Measurements from ENCODE around the gene SLC25A26.

SLC25A26 gene

DNA sequence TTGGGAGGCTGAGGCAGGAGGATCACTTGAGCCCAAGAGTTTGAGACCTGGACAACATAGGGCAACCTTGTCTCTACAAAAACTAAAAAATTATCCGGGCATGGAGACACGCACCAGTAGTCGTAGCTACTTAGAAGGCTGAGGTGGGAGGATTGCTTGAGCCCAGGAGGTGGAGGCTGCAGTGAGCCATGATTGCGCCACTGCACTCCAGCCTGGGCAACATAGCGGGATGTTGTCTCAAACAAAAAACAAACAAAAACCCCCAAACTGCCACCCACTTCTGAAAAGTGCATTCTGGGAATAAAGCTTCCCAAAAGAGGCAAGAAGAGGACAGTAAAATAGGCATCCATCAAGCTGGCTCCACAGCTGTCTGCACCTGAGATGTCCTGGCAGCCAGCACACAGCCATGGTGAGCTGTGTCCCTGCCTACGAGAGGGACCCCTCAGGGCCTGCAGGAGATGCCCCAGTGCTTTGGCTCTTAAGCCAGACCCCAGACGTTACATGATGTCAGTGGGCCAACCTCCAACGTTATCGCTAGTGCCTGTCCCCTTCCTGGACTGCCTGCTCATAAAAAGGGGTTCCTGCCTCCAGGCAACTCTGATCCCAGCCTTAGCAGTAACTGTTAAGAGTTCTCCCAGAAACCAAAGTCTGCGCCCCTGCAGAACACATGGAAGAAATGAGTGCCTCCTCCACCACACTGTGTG is 178.9 kb downstream of the SLC25A26 start:
- no peak for DNase-seq

DNA sequence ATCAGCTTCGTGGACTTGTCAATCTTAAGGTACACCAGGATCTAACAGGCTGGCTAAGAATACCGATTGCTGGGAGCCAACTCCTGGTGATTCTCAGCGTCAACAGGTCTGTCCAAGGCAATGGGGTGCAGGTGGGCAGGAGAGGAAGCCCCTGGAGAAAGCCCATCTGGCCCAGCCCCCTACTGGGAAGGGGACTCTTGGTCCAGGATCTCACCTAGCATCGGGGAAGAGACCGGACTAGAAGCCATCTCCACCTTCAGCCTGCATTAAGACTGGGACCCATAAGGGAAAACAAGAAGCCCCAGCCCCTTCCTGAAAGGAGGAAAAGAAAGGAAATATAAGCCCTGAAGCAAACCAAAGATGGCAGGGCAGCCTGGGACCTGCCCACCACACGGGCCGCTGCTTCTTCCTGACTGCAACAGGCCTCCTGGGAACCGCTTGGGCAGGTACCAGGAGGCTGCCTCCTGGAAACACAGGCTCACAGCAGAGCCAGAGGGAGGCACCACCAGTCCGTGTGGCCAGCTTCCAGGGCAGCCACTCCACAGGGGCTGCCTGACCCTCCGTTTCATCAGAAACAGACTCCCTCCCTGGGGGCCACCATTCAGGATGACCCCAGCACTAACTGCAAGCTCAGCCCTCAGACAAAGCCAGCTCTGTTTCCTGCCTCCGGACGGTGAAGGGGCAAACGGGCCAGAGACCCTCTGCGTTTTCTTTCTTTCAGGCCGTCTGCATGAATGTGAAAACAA is 179.8 kb downstream of the SLC25A26 start:
- DNase-seq: no peak

GRCh38 chr3:66401157-66401550 is 180.4 kb downstream of the SLC25A26 start:
- no peak for DNase-seq

- no peak for DNase-seq
Measured at GRCh38 chr3:66401675-66402491, 181.1 kb downstream of the SLC25A26 start.

DNA sequence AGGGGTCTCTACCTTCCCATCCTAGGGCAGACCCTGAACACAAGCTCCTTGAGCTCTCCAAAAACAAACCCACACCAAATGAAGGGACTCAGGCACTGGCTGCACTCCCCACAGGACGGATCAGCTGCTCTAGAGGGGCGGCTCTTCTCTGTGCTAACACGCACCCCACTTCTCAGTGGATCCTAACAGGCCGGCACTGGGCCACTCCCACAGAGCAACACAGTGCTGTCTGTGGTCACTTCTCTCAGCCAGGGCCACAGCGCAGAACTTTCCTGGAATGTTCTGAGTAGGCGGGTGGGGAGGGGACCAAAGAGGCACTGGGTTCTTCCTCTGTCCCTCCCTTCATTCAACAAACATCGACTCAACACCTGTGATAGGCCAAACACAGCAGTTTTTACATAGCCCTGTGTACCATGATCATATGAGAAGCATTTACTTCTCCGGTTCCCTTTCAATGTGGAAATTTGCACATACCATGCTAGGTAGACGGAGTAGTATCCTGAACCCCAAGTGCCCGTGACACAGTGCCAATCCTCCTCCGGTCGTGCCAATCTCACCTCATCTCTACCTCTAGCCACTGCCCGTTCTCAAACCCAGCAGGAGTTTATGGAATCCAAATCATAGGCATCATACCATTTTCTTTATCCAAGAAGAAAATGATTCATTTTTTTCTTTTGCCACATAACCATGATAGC is 181.9 kb downstream of the SLC25A26 start:
- no peak for DNase-seq

DNA sequence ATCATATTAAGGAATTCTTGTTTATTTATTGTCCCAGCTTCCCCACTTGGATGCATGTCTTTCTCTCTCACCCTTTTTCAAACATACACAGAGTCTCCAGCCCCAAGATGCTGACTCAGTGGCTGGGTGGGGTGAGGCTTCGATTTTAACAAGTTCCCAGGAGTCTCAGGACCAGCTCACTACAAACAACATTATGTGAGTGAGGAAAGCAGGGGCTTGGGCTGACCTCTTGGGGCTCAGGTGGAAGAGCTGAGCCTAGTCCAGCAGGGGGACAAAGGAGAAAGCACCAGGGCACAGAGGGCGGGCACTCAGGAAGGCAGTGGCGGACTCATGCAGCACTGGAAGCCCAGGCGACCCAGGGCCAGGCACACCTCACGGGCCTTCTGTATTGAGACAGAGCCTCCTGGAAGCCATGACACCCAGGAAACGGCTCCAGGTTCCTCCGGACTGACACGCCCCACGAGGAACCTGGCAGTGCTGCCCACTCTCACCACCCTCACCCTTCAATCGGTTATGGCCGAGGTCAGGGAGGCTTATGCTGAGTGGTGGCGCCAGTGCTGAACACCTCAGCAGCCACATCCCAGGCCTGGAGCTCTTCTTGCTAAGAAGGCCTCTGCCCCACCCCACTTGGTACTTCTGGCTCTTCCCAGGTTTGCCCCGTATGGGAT is 182.7 kb downstream of the SLC25A26 start:
- no peak for DNase-seq

DNA sequence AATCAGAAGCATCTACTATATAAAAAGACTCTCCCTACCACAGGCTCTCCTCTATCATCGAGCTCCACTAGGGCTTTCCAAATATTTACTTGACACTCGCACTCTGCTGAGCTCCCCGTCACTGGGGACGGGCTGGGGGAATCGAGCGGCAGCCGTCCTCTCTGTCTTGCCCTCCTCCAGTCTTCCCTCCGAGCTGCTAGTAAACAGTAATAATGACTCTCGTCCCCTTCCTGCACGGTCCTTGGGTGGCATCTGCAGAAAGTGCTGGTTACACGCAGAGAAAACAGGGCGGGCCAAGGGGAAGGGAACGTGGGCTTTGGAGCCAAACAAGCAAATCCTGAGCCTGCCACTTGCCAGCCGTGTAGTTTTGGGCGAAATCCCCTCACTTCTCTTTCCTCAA is 183.4 kb downstream of the SLC25A26 start:
- no peak for DNase-seq

DNA sequence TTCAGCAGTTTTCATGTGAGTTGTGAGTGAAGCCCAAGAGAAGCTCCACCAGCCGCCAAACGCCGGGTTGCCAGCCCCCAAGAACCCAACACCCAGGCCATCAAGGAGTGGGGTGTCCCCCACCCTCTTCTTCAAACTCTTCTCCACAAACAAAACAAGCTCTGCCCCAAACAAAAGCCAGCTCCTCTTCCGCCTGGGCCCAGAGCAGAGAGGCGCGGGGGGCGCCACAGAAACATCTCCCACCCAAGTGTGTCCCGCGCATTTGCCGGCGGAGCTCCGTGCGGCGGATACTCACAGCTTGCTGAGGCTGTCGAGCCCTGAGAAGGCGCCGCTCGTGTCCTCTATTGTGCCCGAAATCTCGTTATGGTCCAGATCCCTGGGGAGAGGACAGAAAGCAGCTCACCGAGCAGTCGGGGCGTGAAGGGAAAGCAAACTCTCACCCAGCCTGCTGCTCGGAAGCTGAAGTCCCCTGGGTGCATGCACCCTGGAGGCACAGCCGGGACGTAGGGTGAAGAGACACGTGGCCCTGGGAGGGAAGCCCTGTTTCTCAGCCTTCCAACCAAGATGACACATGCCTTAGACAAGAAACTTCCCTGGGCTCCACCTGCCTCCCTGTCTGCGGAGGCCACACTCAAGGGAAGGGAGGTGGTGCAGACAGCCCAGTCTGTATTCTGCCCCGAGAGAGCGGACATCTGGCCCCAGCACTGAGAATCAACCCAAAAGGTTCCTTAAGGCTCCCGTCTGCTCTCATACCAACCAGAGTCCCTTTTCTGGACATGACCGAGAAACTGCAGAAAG is 184.3 kb downstream of the SLC25A26 start:
- no peak for DNase-seq

- no peak for DNase-seq
Measured at GRCh38 chr3:66405701-66406091, 184.9 kb downstream of the SLC25A26 start.

DNA sequence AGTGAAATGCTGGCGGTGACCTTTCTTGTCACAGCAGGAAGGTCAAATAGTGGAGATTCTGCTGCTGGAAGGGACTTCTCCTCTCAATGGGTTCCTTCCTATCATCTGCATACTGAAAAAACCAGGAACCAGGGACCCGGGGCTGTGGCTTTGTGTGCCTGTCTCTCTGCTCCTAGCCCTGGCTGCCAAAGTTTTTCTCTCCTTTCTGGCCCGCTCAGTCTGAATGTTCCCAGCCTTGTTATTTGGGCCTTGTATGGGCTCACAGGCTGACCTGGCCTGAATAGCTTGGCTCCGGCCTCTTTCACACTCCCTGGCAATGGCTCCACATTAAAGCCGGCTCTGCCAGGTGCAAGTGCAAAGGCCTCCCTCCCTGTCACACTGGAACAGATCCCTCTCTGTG is 185.4 kb downstream of the SLC25A26 start:
- DNase-seq: no peak

DNA sequence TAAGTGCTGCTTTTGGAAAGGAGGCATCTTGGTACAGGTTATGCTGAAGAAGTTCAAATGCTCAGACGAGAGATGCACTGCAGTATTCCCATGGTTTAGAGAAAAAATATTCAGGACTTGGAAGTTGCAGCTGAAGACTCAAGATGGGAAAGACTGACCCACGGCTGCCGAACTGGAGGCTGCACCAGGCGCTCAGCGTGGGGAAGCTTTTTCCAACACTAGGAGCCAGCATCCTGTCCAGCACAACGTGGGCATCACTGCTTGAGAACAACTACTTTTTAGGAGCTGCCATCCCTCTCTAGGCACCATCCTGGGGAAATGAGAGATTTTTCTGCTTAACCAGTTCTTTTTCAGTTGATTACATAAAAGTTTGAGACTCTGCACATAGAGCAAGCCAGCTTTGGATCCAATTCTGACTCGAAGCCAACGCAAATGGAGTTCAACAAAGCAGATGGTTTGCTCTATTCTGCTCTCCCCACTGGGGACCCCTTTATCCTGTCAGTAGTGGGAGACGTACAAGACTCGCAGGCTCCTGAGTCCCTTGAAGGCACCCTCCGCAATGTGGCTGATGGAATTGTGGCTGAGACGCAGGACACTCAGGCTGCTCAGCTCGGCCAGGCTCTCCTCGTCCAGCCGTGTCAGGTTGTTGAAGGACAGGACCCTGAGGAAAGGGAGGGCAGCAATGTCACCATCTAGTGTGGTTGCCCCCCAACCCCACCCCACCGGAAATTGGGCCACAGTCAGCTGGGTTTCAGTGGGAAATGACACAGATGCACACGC is 186.2 kb downstream of the SLC25A26 start:
- no peak for DNase-seq

GRCh38 chr3:66407611-66408218 is 186.9 kb downstream of the SLC25A26 start:
- peak; percentile 62 for DNase-seq

GRCh38 chr3:66409771-66410754 is 189.3 kb downstream of the SLC25A26 start:
- no peak for DNase-seq

DNA sequence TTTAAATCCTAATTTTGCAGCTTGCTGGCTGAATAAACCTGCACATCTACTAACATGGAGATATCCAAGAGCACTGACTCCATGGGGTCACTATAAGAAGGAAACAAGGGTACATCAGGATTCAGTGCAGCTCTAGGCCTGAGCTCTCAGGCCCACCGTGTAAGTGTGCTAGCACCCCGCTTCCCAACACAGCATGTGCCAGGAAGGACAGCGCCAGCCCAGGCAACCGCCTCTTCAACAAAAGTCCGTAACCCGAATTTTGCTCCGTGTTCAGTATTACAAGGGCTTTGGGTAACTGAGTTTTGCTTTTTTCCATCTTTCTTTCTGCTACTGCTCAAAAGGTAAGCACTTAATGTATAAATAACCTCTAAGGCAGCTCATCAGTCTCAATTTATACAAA is 190.2 kb downstream of the SLC25A26 start:
- DNase-seq: no peak

DNA sequence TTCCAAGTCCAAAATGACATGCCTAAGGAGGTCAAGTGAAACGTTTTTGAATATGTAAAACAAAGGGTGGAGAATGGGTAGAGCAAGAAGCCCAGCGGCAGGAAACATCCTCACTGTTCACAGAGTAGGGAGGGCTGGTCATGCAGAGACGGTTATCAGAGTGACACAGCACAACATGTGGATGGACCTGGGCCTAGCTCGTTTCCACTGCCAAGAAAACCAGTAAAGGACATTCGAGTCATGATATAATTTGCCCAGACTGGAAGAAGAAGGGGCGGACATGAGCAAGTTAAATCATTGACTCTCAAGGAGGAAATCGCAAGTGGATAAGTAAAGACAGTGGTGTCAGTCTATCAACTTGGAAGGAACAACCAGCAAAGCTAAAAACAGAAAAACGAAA is 190.7 kb downstream of the SLC25A26 start:
- peak; percentile 56 for DNase-seq

DNA sequence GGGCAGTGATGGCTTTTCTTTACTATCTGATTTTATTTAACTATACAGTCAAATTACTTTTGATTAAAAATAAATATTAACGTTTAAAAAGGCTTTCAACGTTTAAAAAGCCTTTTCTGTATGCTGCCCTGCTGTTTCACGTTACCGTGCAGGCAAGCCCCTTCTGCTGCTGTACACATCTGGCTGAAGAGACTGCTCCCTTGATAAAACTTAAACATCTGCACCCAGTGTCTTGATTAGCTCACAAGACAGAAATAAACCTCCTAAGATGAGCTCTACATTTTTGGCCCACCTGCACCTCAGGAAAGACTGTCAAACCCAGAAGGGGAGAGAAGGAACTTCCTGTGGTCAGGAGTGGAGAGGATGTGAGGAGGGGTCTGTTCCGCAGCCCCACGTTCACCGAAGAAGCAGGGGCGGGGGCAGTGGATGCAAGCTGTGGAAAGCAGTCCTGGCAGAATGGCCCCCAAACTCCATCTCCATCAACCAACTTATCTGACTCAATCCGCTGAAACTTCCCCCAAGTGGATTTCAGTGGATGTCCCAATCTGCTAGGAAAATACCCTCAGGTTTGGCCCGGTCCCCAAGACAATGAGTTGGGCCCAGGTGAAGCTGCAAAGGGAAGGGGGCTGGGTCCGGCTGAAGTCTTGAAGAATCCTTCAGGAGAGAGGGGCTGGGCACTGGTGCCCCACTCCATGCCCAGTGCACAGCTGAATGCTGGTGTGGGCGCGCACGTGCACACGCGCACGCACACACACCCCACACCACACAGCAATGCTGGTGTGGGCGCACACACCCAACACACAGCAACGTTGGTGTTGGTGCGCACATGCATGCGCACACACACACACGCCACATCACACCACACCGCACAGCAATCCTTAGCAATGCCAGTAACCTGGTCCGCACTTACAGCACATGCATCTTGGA is 191.4 kb downstream of the SLC25A26 start:
- DNase-seq: no peak

- DNase-seq: no peak
Measured at GRCh38 chr3:66413151-66413751, 192.4 kb downstream of the SLC25A26 start.

DNA sequence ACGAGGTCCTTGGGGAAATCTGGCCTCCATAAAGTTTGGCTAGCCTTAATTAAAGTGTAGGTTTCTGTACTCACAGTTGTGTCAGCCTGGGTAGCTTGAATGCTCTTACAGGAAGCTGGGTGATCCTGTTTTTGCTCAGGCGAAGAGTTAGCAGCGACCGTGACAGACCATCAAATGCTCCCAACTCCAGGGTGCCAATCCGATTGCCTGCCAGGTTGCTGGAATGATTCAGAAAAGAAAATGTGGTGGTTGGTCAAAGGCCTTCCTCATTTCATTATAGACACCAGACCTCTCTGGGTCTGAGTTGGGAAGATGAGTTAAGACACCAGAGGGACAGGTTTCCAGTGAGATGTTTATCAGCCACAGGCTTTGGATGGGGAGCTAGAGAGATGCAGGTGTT is 194.0 kb downstream of the SLC25A26 start:
- no peak for DNase-seq

Measured in hematopoietic multipotent progenitor cell treated with erythropoietin and hydrocortisone succinate and interleukin-3 and kit ligand, for 8 days (in vitro differentiated cells).